Neural progenitor cell (in vitro differentiated cells): ENCODE results near the gene MVD. TPM values are rescaled to one million over a fixed set of nuclear protein-coding genes. Genes with fewer than 3 reads are reported as not detected.

Source experiments
- DNase-seq: peaks from one replicate; pipeline ENCODE4 v3.0.0-alpha.2; 2016; ENCODE audit warnings: low spot score
- H2AFZ ChIP-seq: fragments of 200-600 bp; sonication (generic); replicated peaks from 2 replicates; pipeline ENCODE4 v1.6.1; 2016; ENCODE audit warnings: antibody characterized with exemption
- H3F3A ChIP-seq: fragments of 200-600 bp; sonication (generic); 2 replicates; pipeline ENCODE4 v1.6.1; 2016; ENCODE audit warnings: antibody characterized with exemption, low read depth
- H3K27ac ChIP-seq: fragments of 200-600 bp; sonication (generic); 2 replicates; pipeline ENCODE4 v1.5.1; 2016; ENCODE audit warnings: mild to moderate bottlenecking
- H3K27me3 ChIP-seq: fragments of 200-600 bp; sonication (generic); 2 replicates; pipeline ENCODE4 v1.6.1; 2016; ENCODE audit warnings: mild to moderate bottlenecking, moderate library complexity
- H3K36me3 ChIP-seq: fragments of 200-600 bp; sonication (generic); 2 replicates; pipeline ENCODE4 v1.5.1; 2016
- H3K4me1 ChIP-seq: fragments of 200-600 bp; sonication (generic); 2 replicates; pipeline ENCODE4 v1.6.1; 2016; ENCODE audit warnings: mixed run types
- H3K4me2 ChIP-seq: fragments of 200-600 bp; sonication (generic); 2 replicates; pipeline ENCODE4 v1.6.1; 2016
- H3K4me3 ChIP-seq: fragments of 200-600 bp; sonication (generic); 2 replicates; pipeline ENCODE4 v1.5.1; 2016
- H3K79me2 ChIP-seq: fragments of 200-600 bp; sonication (generic); 2 replicates; pipeline ENCODE4 v1.6.1; 2016; ENCODE audit warnings: low read depth
- H3K9ac ChIP-seq: fragments of 200-600 bp; sonication (generic); 2 replicates; pipeline ENCODE4 v1.6.1; 2016
- H3K9me3 ChIP-seq: fragments of 200-600 bp; sonication (generic); 2 replicates; pipeline ENCODE4 v1.5.1; 2016; ENCODE audit warnings: low read depth
- H4K20me1 ChIP-seq: fragments of 200-600 bp; sonication (generic); 2 replicates; pipeline ENCODE4 v1.6.1; 2016; ENCODE audit warnings: low read depth
- H3K27ac Mint-ChIP-seq: 3 replicates; pipeline ENCODE4 v1.8.0; 2021; ENCODE audit warnings: mixed read lengths
- H3K27me3 Mint-ChIP-seq: 2 replicates; pipeline ENCODE4 v1.8.0; 2022; ENCODE audit warnings: low read depth, mild to moderate bottlenecking, inconsistent platforms, moderate library complexity, mixed read lengths; ENCODE audit not compliant: insufficient read depth
- H3K36me3 Mint-ChIP-seq: 3 replicates; pipeline ENCODE4 v1.8.0; 2021; ENCODE audit warnings: mixed read lengths
- H3K4me1 Mint-ChIP-seq: 3 replicates; pipeline ENCODE4 v1.8.0; 2021; ENCODE audit warnings: mixed read lengths
- H3K4me3 Mint-ChIP-seq: 3 replicates; pipeline ENCODE4 v1.8.0; 2021; ENCODE audit warnings: mild to moderate bottlenecking, moderate library complexity, mixed read lengths
- H3K9me3 Mint-ChIP-seq: 3 replicates; pipeline ENCODE4 v1.8.0; 2020; ENCODE audit warnings: mixed read lengths
- CTCF ChIP-seq: fragments of 200-600 bp; sonication (generic); IDR thresholded peaks from 2 replicates; pipeline ENCODE4 v1.5.1; 2017; ENCODE audit warnings: antibody characterized with exemption, mild to moderate bottlenecking
- EZH2 ChIP-seq: fragments of 200-600 bp; sonication (generic); IDR thresholded peaks from 2 replicates; pipeline ENCODE4 v1.6.1; 2017; ENCODE audit warnings: antibody characterized with exemption, mild to moderate bottlenecking, moderate library complexity
- EZH2phosphoT487 ChIP-seq: fragments of 200-600 bp; sonication (generic); IDR thresholded peaks from 2 replicates; pipeline ENCODE4 v1.6.1; 2017; ENCODE audit warnings: antibody characterized with exemption
- total RNA-seq: library from RNA; depleted of rRNA; stranded (reverse); fragments of >200 nt; gene quantifications from 2 replicates; pipeline ENCODE4 v1.2.3, GENCODE V29; 2015; ENCODE audit warnings: low replicate concordance

The MVD gene
- total RNA-seq, 1 donor from 2014 or later, result 12.7 TPM

- H3K27ac Mint-ChIP-seq, result no peak overlapping the region
- no peak overlapping the region for H2AFZ ChIP-seq
- H3K4me1 Mint-ChIP-seq, result peaks cover 10% of the 10 kb centered on the region
- no peaks in the 10 kb centered on the region for H3K4me1 ChIP-seq
- H3K9ac ChIP-seq, result no peak overlapping the region
- no peaks in the 10 kb centered on the region for H3K36me3 Mint-ChIP-seq
- H3K9me3 ChIP-seq, result no peaks in the 10 kb centered on the region
- TF ChIP-seq CTCF (no peak), EZH2phosphoT487 (no peak), EZH2 (no peak)
- peaks cover 15% of the 10 kb centered on the region for H4K20me1 ChIP-seq
- H3K79me2 ChIP-seq, result no peaks in the 10 kb centered on the region
- peak; percentile 59 for DNase-seq
- no peak overlapping the region for H3K4me2 ChIP-seq
- H3K27me3 ChIP-seq, result peaks cover 60% of the 10 kb centered on the region
- peaks cover 12% of the 10 kb centered on the region for H3K27me3 Mint-ChIP-seq
- H3K27ac ChIP-seq, result no peak overlapping the region
- H3K4me3 Mint-ChIP-seq, result no peak overlapping the region
- H3K9me3 Mint-ChIP-seq, result no peaks in the 10 kb centered on the region
- no peak overlapping the region for H3K4me3 ChIP-seq
- H3F3A ChIP-seq, result peaks cover 9% of the 10 kb centered on the region
- H3K36me3 ChIP-seq, result no peaks in the 10 kb centered on the region
Measured at GRCh38 chr16:88639231-88640038, 23.5 kb downstream of the MVD start.

GRCh38 chr16:88638323-88639230 is 24.3 kb downstream of the MVD start, which contains the start of gene IL17C:
Gene IL17C (plus strand): TSS chr16:88638572. CDS start chr16:88638642, 70 bp downstream.
- Histone ChIP-seq H3K9ac (no peak within 1 kb of the TSS), H3K36me3 (no peaks in the 10 kb centered on the region), H3F3A (peaks cover 16% of the 10 kb centered on the region), H3K9me3 (no peaks in the 10 kb centered on the region), H3K4me2 (no peak within 1 kb of the TSS), H3K4me3 (no peak within 1 kb of the TSS), H3K27me3 (peaks cover 66% of the 10 kb centered on the region), H4K20me1 (peaks cover 22% of the 10 kb centered on the region), H2AFZ (no peak within 1 kb of the TSS), H3K4me1 (peaks cover 4% of the 10 kb centered on the region), H3K27ac (no peak within 1 kb of the TSS), H3K79me2 (no peaks in the 10 kb centered on the region)
- no peak for TF ChIP-seq EZH2
- TF ChIP-seq EZH2phosphoT487, result no peak
- no peak for TF ChIP-seq CTCF
- H3K4me3 Mint-ChIP-seq, result no peak within 1 kb of the TSS
- no peaks in the 10 kb centered on the region for H3K9me3 Mint-ChIP-seq
- H3K4me1 Mint-ChIP-seq, result peaks cover 4% of the 10 kb centered on the region
- no peak for DNase-seq
- peaks cover 11% of the 10 kb centered on the region for H3K27me3 Mint-ChIP-seq
- H3K36me3 Mint-ChIP-seq, result no peaks in the 10 kb centered on the region
- H3K27ac Mint-ChIP-seq, result no peak within 1 kb of the TSS

GRCh38 chr16:88636488-88637265 is 26.2 kb downstream of the MVD start:
- H3K27ac ChIP-seq, result no peak overlapping the region
- DNase-seq, result no peak
- Mint-ChIP-seq H3K36me3 (peaks cover under 1% of the 10 kb centered on the region), H3K27ac (no peak overlapping the region), H3K27me3 (peaks cover 11% of the 10 kb centered on the region), H3K4me1 (peaks cover 4% of the 10 kb centered on the region), H3K9me3 (no peaks in the 10 kb centered on the region), H3K4me3 (no peak overlapping the region)
- H3K9ac ChIP-seq, result no peak overlapping the region
- H3F3A ChIP-seq, result peaks cover 26% of the 10 kb centered on the region
- no peaks in the 10 kb centered on the region for H3K79me2 ChIP-seq
- H4K20me1 ChIP-seq, result peaks cover 26% of the 10 kb centered on the region
- no peaks in the 10 kb centered on the region for H3K9me3 ChIP-seq
- no peak for TF ChIP-seq EZH2
- TF ChIP-seq EZH2phosphoT487, result no peak
- TF ChIP-seq CTCF, result no peak
- peaks cover 66% of the 10 kb centered on the region for H3K27me3 ChIP-seq
- no peak overlapping the region for H3K4me3 ChIP-seq
- H3K36me3 ChIP-seq, result no peaks in the 10 kb centered on the region
- no peak overlapping the region for H2AFZ ChIP-seq
- H3K4me1 ChIP-seq, result peaks cover 4% of the 10 kb centered on the region
- H3K4me2 ChIP-seq, result no peak overlapping the region
